H1 (cell line): Measurements from ENCODE around the gene FIZ1.

Experiments
- EP300 ChIP-seq, 2 experiments: IDR thresholded peaks; 1 replicate in 1 of 2; 2 replicates in 1 of 2; pipeline ENCODE4 v1.6.1; 2011 to 2012; ENCODE audit warnings: low read depth in 2 of 2, low read length in 2 of 2, mild to moderate bottlenecking in 2 of 2, borderline replicate concordance in 1 of 2, inconsistent platforms in 1 of 2, moderate library complexity in 1 of 2
- EZH2 ChIP-seq: fragments of 200-600 bp; sonication (generic); IDR thresholded peaks from 2 replicates; pipeline ENCODE4 v1.7.1; 2012; ENCODE audit warnings: low read depth, mild to moderate bottlenecking, moderate library complexity, low read length, inconsistent platforms; ENCODE audit not compliant: severe bottlenecking
- FOSL1 ChIP-seq: IDR thresholded peaks from 2 replicates; pipeline ENCODE4 v1.6.1; 2011; ENCODE audit warnings: mild to moderate bottlenecking, low read depth, low read length, moderate library complexity; ENCODE audit not compliant: insufficient read depth
- KDM1A ChIP-seq: fragments of 200-600, 300-600 bp; sonication (generic); IDR thresholded peaks from 2 replicates; pipeline ENCODE4 v1.7.1; 2016; ENCODE audit warnings: mild to moderate bottlenecking, low read length, borderline replicate concordance
- PHF8 ChIP-seq: fragments of 200-600 bp; sonication (generic); conservative IDR thresholded peaks from 2 replicates; pipeline ENCODE4 v1.7.1; 2012; ENCODE audit warnings: low read depth, mild to moderate bottlenecking, inconsistent platforms, low read length, moderate library complexity
- POLR2A ChIP-seq, 2 experiments: IDR thresholded peaks; 1 replicate in 1 of 2; 2 replicates in 1 of 2; pipeline ENCODE4 v1.6.1; 2011; ENCODE audit warnings: low read depth in 2 of 2, low read length in 2 of 2, mild to moderate bottlenecking in 2 of 2; ENCODE audit errors: control extremely low read depth in 1 of 2
- RAD21 ChIP-seq, 2 experiments: IDR thresholded peaks in 1 of 2; conservative IDR thresholded peaks in 1 of 2; 2 replicates each; pipeline ENCODE4 v1.6.1; 2011; ENCODE audit warnings: low read depth in 2 of 2, low read length in 2 of 2, improper control_type of control experiment in 1 of 2, inconsistent platforms in 1 of 2, mild to moderate bottlenecking in 1 of 2, moderate library complexity in 1 of 2
- RNF2 ChIP-seq: fragments of 200-900, 300-1000 bp; sonication (generic); IDR thresholded peaks from 2 replicates; pipeline ENCODE4 v1.7.1; 2016; ENCODE audit warnings: borderline replicate concordance, low read depth, mild to moderate bottlenecking, antibody characterized with exemption, low read length; ENCODE audit not compliant: poor library complexity, severe bottlenecking; ENCODE audit errors: missing control alignments
- SUZ12 ChIP-seq: fragments of 200-600 bp; sonication (generic); IDR thresholded peaks from 2 replicates; pipeline ENCODE4 v1.6.1; 2012; ENCODE audit warnings: mild to moderate bottlenecking, inconsistent platforms, low read length, moderate library complexity, mixed read lengths
- TAF1 ChIP-seq: IDR thresholded peaks from 2 replicates; pipeline ENCODE4 v1.6.1; 2011; ENCODE audit warnings: mild to moderate bottlenecking, low read depth, low read length
- TBP ChIP-seq: IDR thresholded peaks from 2 replicates; pipeline ENCODE4 v1.6.1; 2011; ENCODE audit warnings: low read depth, low read length, improper control_type of control experiment
- YY1 ChIP-seq: IDR thresholded peaks from 2 replicates; pipeline ENCODE4 v1.6.1; 2011; ENCODE audit warnings: low read depth, mild to moderate bottlenecking, low read length
- TF ChIP-seq, protein P1 (sequence below), 3 experiments: IDR thresholded peaks; 1 replicate in 2 of 3; 2 replicates in 1 of 3; pipeline versions ENCODE4 v1.5.1 to v1.6.1; 2011; ENCODE audit warnings: low read length in 3 of 3, mild to moderate bottlenecking in 3 of 3, inconsistent platforms in 2 of 3, low read depth in 1 of 3, moderate library complexity in 1 of 3; ENCODE audit not compliant: insufficient read depth in 1 of 3; ENCODE audit errors: control extremely low read depth in 1 of 3
- TF ChIP-seq, protein P2 (sequence below): IDR thresholded peaks from 2 replicates; pipeline ENCODE4 v1.6.1; 2012; ENCODE audit warnings: inconsistent platforms

DNA sequence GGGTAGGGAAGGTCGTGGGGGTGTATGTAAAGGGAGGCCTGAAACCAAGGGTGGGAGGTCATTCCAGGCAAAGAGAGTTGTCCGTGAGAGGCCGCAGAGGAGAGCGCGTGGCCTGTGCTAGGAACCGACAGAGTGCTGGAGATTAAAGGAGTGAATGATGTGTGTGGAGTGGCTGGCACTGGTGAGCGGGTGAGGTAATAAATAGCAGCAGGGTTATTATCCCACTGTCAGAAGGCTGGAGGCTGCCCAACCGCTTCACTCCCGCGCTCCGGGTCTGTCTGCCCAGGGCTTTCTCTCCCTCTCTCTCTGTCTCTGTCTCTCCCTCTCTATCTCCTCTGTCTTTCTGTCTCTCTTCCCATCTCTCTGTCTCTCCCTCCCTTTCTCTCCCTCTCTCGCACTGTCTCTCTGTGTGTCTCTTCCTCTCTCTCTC is 36.0 kb downstream of the FIZ1 start:
- TF ChIP-seq EZH2 (no peak), POLR2A (IDR thresholded peaks at IDR 0.05; ENCODE audit: control extremely low read depth in 1 of 2, low read depth in 2 of 2, low read length in 2 of 2) (no peak), PHF8 (no peak), EP300 (IDR thresholded peaks at IDR 0.05; ENCODE audit: borderline replicate concordance in 1 of 2, low read depth in 2 of 2, low read length in 2 of 2) (no peak), TAF1 (no peak), FOSL1 (no peak), KDM1A (no peak), TBP (no peak), SUZ12 (no peak), RAD21 (IDR thresholded peaks at IDR 0.05 in 1 of 2, conservative IDR thresholded peaks at IDR 0.05 in 1 of 2; ENCODE audit: low read depth in 2 of 2, low read length in 2 of 2) (no peak), YY1 (no peak), RNF2 (no peak)
- TF ChIP-seq, protein P1, sequence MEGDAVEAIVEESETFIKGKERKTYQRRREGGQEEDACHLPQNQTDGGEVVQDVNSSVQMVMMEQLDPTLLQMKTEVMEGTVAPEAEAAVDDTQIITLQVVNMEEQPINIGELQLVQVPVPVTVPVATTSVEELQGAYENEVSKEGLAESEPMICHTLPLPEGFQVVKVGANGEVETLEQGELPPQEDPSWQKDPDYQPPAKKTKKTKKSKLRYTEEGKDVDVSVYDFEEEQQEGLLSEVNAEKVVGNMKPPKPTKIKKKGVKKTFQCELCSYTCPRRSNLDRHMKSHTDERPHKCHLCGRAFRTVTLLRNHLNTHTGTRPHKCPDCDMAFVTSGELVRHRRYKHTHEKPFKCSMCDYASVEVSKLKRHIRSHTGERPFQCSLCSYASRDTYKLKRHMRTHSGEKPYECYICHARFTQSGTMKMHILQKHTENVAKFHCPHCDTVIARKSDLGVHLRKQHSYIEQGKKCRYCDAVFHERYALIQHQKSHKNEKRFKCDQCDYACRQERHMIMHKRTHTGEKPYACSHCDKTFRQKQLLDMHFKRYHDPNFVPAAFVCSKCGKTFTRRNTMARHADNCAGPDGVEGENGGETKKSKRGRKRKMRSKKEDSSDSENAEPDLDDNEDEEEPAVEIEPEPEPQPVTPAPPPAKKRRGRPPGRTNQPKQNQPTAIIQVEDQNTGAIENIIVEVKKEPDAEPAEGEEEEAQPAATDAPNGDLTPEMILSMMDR (IDR thresholded peaks at IDR 0.05; ENCODE audit: control extremely low read depth in 1 of 3, insufficient read depth in 1 of 3, low read depth in 1 of 3, low read length in 3 of 3), result no peak
- TF ChIP-seq, protein P2, sequence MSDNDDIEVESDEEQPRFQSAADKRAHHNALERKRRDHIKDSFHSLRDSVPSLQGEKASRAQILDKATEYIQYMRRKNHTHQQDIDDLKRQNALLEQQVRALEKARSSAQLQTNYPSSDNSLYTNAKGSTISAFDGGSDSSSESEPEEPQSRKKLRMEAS, result no peak
